H1 (cell line): ENCODE results near the gene GRID1. TPM values are rescaled to one million over a fixed set of nuclear protein-coding genes. Genes with fewer than 3 reads are reported as not detected.
"Not testable (repeated sequence)": the region's sequence is repeated elsewhere in the genome, so short reads cannot be mapped to it uniquely, and the experiment has no call there.

Source experiments
- CTCF ChIA-PET: fragments of 300-600 bp; sonication (Branson Sonifier 250); formaldehyde crosslinking; loops from one replicate; lab custom pipeline; 2021; ENCODE audit not compliant: partially characterized antibody; lab: Charles Lee
- POLR2A ChIA-PET: fragments of 300-600 bp; sonication (Branson Sonifier 250); formaldehyde crosslinking; loops from one replicate; lab custom pipeline; 2021; ENCODE audit warnings: inconsistent platforms; ENCODE audit not compliant: partially characterized antibody; lab: Charles Lee
- DNase-seq, 2 experiments: peaks; one replicate each; pipeline versions ENCODE4 v3.0.0 to v3.0.0-alpha.2; 2010 to 2022; ENCODE audit warnings: low spot score in 2 of 2, low read depth in 1 of 2, mixed read lengths in 1 of 2
- FAIRE-seq: peaks from 2 replicates; lab custom pipeline; 2011; peaks lifted over from hg19 to GRCh38; lab: Jason Lieb, UNC
- H2AFZ ChIP-seq: 2 replicates; pipeline ENCODE4 v1.8.1; 2012; ENCODE audit warnings: low read length, inconsistent platforms
- H2AK5ac ChIP-seq: 2 replicates; pipeline ENCODE4 v1.6.1; 2013; ENCODE audit warnings: low read depth, low read length
- H2BK120ac ChIP-seq: replicated peaks from 2 replicates; pipeline ENCODE3; 2013; ENCODE audit warnings: low read depth, low read length, inconsistent platforms
- H2BK12ac ChIP-seq: 2 replicates; pipeline ENCODE4 v1.6.1; 2013; ENCODE audit warnings: low read depth, low read length
- H2BK15ac ChIP-seq: 2 replicates; pipeline ENCODE4 v1.6.1; 2013; ENCODE audit warnings: low read length
- H2BK20ac ChIP-seq: 2 replicates; pipeline ENCODE4 v1.6.1; 2013; ENCODE audit warnings: low read length
- H2BK5ac ChIP-seq: 2 replicates; pipeline ENCODE4 v1.6.1; 2013; ENCODE audit warnings: low read depth, low read length
- H3K14ac ChIP-seq: 2 replicates; pipeline ENCODE4 v1.6.1; 2013; ENCODE audit warnings: inconsistent platforms; ENCODE audit not compliant: insufficient read length
- H3K18ac ChIP-seq: 2 replicates; pipeline ENCODE4 v1.6.1; 2013; ENCODE audit warnings: low read length; ENCODE audit errors: extremely low read depth
- H3K23ac ChIP-seq: 2 replicates; pipeline ENCODE4 v1.6.1; 2013; ENCODE audit warnings: inconsistent platforms; ENCODE audit not compliant: insufficient read length
- H3K23me2 ChIP-seq: 2 replicates; pipeline ENCODE4 v1.6.1; 2013; ENCODE audit warnings: low read depth, low read length
- H3K27ac ChIP-seq: 2 replicates; pipeline ENCODE4 v1.6.1; 2011; ENCODE audit warnings: low read depth, low read length, inconsistent platforms
- H3K27me3 ChIP-seq, 4 experiments: replicated peaks in 1 of 4; 1 replicate in 1 of 4; 2 replicates in 3 of 4; pipeline versions ENCODE4 v1.6.1 to v1.8.1; 2011 to 2013; ENCODE audit warnings: low read length in 3 of 4, mild to moderate bottlenecking in 3 of 4, inconsistent platforms in 2 of 4, mixed read lengths in 2 of 4, moderate library complexity in 1 of 4; ENCODE audit not compliant: control insufficient read depth in 3 of 4, insufficient read depth in 3 of 4; ENCODE audit errors: extremely low read depth in 1 of 4
- H3K36me3 ChIP-seq, 4 experiments: 2 replicates each; pipeline versions ENCODE4 v1.6.1 to v1.8.1; 2011 to 2013; ENCODE audit warnings: mild to moderate bottlenecking in 4 of 4, low read length in 3 of 4, moderate library complexity in 2 of 4, control low read depth in 1 of 4, inconsistent platforms in 1 of 4; ENCODE audit not compliant: insufficient read depth in 4 of 4, control insufficient read depth in 2 of 4
- H3K4ac ChIP-seq: replicated peaks from 2 replicates; pipeline ENCODE3; 2013; ENCODE audit warnings: low read length, low read depth, mixed read lengths, inconsistent platforms; ENCODE audit not compliant: insufficient read length
- H3K4me1 ChIP-seq, 4 experiments: replicated peaks in 1 of 4; 1 replicate in 1 of 4; 2 replicates in 3 of 4; pipeline versions ENCODE4 v1.6.1 to v1.8.1; 2011 to 2013; ENCODE audit warnings: low read length in 3 of 4, inconsistent platforms in 2 of 4, mixed read lengths in 1 of 4; ENCODE audit not compliant: insufficient read depth in 4 of 4, control insufficient read depth in 3 of 4
- H3K4me2 ChIP-seq, 2 experiments: 2 replicates each; pipeline versions ENCODE4 v1.6.1 to v1.8.1; 2011 to 2013; ENCODE audit warnings: low read depth in 2 of 2, low read length in 2 of 2, control low read depth in 1 of 2, inconsistent platforms in 1 of 2, mild to moderate bottlenecking in 1 of 2; ENCODE audit not compliant: insufficient read depth in 1 of 2
- H3K4me3 ChIP-seq, 4 experiments: fragments of 200-600, 300-600 bp in 1 of 4; sonication (generic), shearing (Covaris generic), sonication (Bioruptor Twin) in 1 of 4; 2 replicates each; pipeline versions ENCODE4 v1.5.1 to v1.8.1; 2011 to 2016; ENCODE audit warnings: low read length in 4 of 4, low read depth in 3 of 4, control low read depth in 2 of 4, inconsistent platforms in 2 of 4, mild to moderate bottlenecking in 2 of 4, mixed read lengths in 1 of 4, moderate library complexity in 1 of 4; ENCODE audit not compliant: insufficient read depth in 2 of 4; ENCODE audit errors: extremely low read depth in 1 of 4
- H3K56ac ChIP-seq: replicated peaks from 2 replicates; pipeline ENCODE3; 2013; ENCODE audit warnings: low read depth, mild to moderate bottlenecking, mixed read lengths, low read length, inconsistent platforms; ENCODE audit not compliant: insufficient read length
- H3K79me1 ChIP-seq: 2 replicates; pipeline ENCODE4 v1.6.1; 2013; ENCODE audit warnings: low read depth, low read length, control low read depth
- H3K79me2 ChIP-seq, 2 experiments: 2 replicates each; pipeline versions ENCODE4 v1.6.1 to v1.8.1; 2012 to 2013; ENCODE audit warnings: low read length in 2 of 2, mild to moderate bottlenecking in 2 of 2, inconsistent platforms in 1 of 2; ENCODE audit not compliant: insufficient read depth in 2 of 2, control insufficient read depth in 1 of 2
- H3K9ac ChIP-seq, 4 experiments: replicated peaks in 1 of 4; 1 replicate in 1 of 4; 2 replicates in 3 of 4; pipeline versions ENCODE4 v1.6.1 to v1.8.1; 2011 to 2013; ENCODE audit warnings: low read depth in 3 of 4, low read length in 3 of 4, control low read depth in 2 of 4, mild to moderate bottlenecking in 2 of 4, moderate library complexity in 2 of 4, inconsistent platforms in 1 of 4; ENCODE audit errors: extremely low read depth in 1 of 4
- H3K9me3 ChIP-seq, 2 experiments: 2 replicates each; pipeline versions ENCODE4 v1.6.1 to v1.8.1; 2012 to 2013; ENCODE audit warnings: mild to moderate bottlenecking in 2 of 2, moderate library complexity in 2 of 2, control low read depth in 1 of 2, inconsistent platforms in 1 of 2, low read depth in 1 of 2, low read length in 1 of 2, mixed read lengths in 1 of 2; ENCODE audit not compliant: insufficient read depth in 2 of 2
- H4K20me1 ChIP-seq, 2 experiments: replicated peaks in 1 of 2; 2 replicates each; pipeline versions ENCODE3 to v1.8.1; 2011 to 2013; ENCODE audit warnings: inconsistent platforms in 2 of 2, low read length in 2 of 2, mild to moderate bottlenecking in 1 of 2; ENCODE audit not compliant: insufficient read depth in 2 of 2, control insufficient read depth in 1 of 2
- H4K5ac ChIP-seq: 2 replicates; pipeline ENCODE4 v1.6.1; 2013; ENCODE audit warnings: low read length, low read depth, mixed read lengths, inconsistent platforms; ENCODE audit not compliant: insufficient read length
- H4K8ac ChIP-seq: 2 replicates; pipeline ENCODE4 v1.8.0; 2013; ENCODE audit warnings: mild to moderate bottlenecking, moderate library complexity, low read length, inconsistent platforms; ENCODE audit not compliant: insufficient read depth; ENCODE audit errors: extremely low read depth
- H4K91ac ChIP-seq: replicated peaks from 2 replicates; pipeline ENCODE3; 2013; ENCODE audit warnings: low read length, mixed read lengths, inconsistent platforms; ENCODE audit not compliant: insufficient read length
- WGBS, 2 experiments: shearing (Covaris generic) in 1 of 2; methylation state at CpG; one replicate each; pipeline versions ENCODE4 v1.1.6 to v1.1.7; 2013 to 2015; ENCODE audit warnings: low lambda C conversion rate in 2 of 2, mixed read lengths in 2 of 2, inconsistent platforms in 1 of 2, low coverage in 1 of 2, missing lambda C conversion rate in 1 of 2; ENCODE audit not compliant: insufficient replicate concordance in 2 of 2, insufficient coverage in 1 of 2, insufficient read length in 1 of 2; ENCODE audit errors: extremely low coverage in 1 of 2, missing lambda C conversion rate in 1 of 2; 5-methylcytosine and 5-hydroxymethylcytosine counted together
- polyA plus RNA-seq, 7 experiments: library from polyadenylated mRNA; depleted of rRNA in 3 of 7; stranded (reverse) in 5 of 7; unstranded in 2 of 7; fragments of >200 nt in 5 of 7; fragments of 200-250 nt in 2 of 7; gene quantifications; 1 replicate in 5 of 7; 2 replicates in 1 of 7; 4 replicates in 1 of 7; pipeline versions ENCODE4 v1.2.1 to v1.2.3, GENCODE V29; 2011 to 2013; ENCODE audit warnings: missing spikeins in 2 of 7, mixed read lengths in 2 of 7
- total RNA-seq: library from RNA; stranded (reverse); fragmentation: NEBNext Ultra II Directional; extraction: Animal tissue kit (Norgen Biotek cat#: 25700); gene quantifications from 2 replicates; pipeline ENCODE4 v1.2.1, GENCODE V29; 2021

Gene GRID1
- total and polyA plus RNA-seq, 2 of the 8 experiments (the other 6 are each of a cell fraction or from before 2014, with no cell fraction given): 0.22 to 0.30 TPM

GRCh38 chr10:86032087-86032486 is 334.5 kb downstream of the GRID1 start:
- POLR2A ChIA-PET, H3K79me1 ChIP-seq, H3K18ac ChIP-seq, H3K4me1 ChIP-seq, H3K4ac ChIP-seq, H4K5ac ChIP-seq, H4K20me1 ChIP-seq, H3K79me2 ChIP-seq, H2AK5ac ChIP-seq, H3K14ac ChIP-seq, H2BK120ac ChIP-seq, H2BK5ac ChIP-seq, H3K23me2 ChIP-seq, H2BK12ac ChIP-seq, H3K4me3 ChIP-seq, H3K27me3 ChIP-seq, H2BK20ac ChIP-seq, H2BK15ac ChIP-seq, FAIRE-seq, H4K91ac ChIP-seq, H2AFZ ChIP-seq, H3K27ac ChIP-seq, H3K23ac ChIP-seq, H3K56ac ChIP-seq, DNase-seq, H4K8ac ChIP-seq, CTCF ChIA-PET, H3K4me2 ChIP-seq, H3K36me3 ChIP-seq, H3K9ac ChIP-seq: not testable (repeated sequence)
- peaks cover 18 to 34% of the 10 kb centered on the region in 2 experiments for H3K9me3 ChIP-seq
- WGBS, 2 experiments: 60 to 100% methylated on average over 1 to 2 of the region's 8 CpGs
